ENCODE results near the gene ZNF680. TPM values are rescaled to one million over a fixed set of nuclear protein-coding genes. Genes with fewer than 3 reads are reported as not detected.

ZNF680 gene
- total RNA-seq, 2 donors from 2014 or later = 9.6 to 21.5 TPM

DNA sequence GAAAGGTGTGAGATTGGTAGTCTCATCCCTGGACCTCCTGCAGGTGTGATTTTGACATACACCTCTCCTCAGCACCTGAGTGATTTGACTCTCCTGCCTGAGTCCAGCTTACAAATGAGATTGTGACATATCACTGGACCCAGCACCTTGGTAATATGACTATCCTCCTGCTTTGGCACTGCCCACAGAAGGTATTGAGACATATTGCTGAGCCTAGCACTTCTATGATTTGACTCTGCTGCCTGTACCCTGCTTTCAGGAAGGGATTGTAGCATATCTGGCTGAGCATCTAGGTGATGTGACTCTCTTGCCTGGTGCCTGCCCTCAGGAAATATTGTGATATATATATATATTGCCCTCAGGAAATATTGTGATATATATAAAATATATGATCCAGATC, 43.5 kb upstream of the ZNF680 start:
- TF ChIP-seq, protein P1, sequence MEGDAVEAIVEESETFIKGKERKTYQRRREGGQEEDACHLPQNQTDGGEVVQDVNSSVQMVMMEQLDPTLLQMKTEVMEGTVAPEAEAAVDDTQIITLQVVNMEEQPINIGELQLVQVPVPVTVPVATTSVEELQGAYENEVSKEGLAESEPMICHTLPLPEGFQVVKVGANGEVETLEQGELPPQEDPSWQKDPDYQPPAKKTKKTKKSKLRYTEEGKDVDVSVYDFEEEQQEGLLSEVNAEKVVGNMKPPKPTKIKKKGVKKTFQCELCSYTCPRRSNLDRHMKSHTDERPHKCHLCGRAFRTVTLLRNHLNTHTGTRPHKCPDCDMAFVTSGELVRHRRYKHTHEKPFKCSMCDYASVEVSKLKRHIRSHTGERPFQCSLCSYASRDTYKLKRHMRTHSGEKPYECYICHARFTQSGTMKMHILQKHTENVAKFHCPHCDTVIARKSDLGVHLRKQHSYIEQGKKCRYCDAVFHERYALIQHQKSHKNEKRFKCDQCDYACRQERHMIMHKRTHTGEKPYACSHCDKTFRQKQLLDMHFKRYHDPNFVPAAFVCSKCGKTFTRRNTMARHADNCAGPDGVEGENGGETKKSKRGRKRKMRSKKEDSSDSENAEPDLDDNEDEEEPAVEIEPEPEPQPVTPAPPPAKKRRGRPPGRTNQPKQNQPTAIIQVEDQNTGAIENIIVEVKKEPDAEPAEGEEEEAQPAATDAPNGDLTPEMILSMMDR (IDR thresholded peaks at IDR 0.05) = no peak

DNA sequence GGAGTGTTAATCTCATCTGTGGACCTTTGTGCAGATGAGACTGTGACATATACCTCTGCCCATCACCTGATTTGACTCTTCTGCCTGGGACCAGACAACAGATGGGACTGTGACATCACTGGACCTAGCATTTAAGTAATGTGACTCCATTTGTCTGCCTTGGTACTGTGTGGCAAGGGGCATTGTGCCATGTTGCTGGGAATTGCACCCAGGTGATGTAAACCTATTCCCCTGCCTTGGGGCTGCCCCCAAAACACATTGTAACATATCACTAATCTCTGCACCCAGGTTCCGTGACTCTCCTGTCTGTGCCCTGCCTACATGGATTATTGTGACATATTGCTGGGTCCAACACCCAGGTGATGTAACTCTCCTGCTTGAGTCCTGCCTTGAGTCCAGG, 40.4 kb upstream of the ZNF680 start:
- Histone ChIP-seq H3K36me3 (no peaks in the 10 kb centered on the region), H3K4me3 (no peak overlapping the region), H3K27ac (no peak overlapping the region), H3K4me1 (no peaks in the 10 kb centered on the region), H3K27me3 (no peaks in the 10 kb centered on the region), H3K9me3 (no peaks in the 10 kb centered on the region)
- TF ChIP-seq, protein P1 (IDR thresholded peaks at IDR 0.05) = no peak
- no peak for DNase-seq (ENCODE audit: low spot score)

More for the DNA sequence above, 43.5 kb upstream of the ZNF680 start:
- H3K4me3 ChIP-seq = no peak overlapping the region
- H3K27ac ChIP-seq = no peak overlapping the region
- H3K4me1 ChIP-seq = no peaks in the 10 kb centered on the region
- H3K36me3 ChIP-seq = no peaks in the 10 kb centered on the region
- no peaks in the 10 kb centered on the region for H3K9me3 ChIP-seq
- DNase-seq (ENCODE audit: low spot score) = no peak
- H3K27me3 ChIP-seq = no peaks in the 10 kb centered on the region

DNA sequence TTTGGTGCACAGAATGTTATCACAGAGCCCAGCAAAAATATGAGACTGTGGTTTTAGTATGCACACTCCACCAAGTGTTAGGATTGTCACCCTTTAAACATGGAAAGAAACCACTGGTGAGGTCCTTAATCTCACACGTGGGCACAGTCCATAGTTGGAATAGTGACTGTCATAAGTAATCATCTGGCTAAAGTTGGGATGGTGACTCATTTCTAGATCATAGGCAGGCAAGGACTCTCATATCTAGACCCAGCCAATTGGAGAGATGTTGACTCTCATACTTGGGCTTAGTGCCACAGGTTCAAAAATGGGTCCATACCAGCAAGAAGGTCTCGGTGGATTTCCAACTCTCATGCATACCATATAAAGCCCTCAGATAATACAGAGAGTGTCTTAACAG, 39.6 kb upstream of the ZNF680 start:
- Histone ChIP-seq H3K36me3 (no peaks in the 10 kb centered on the region), H3K9me3 (no peaks in the 10 kb centered on the region), H3K4me3 (no peak overlapping the region), H3K4me1 (no peaks in the 10 kb centered on the region), H3K27me3 (no peaks in the 10 kb centered on the region), H3K27ac (no peak overlapping the region)
- DNase-seq (ENCODE audit: low spot score) = no peak
- TF ChIP-seq, protein P1 (IDR thresholded peaks at IDR 0.05) = no peak

DNA sequence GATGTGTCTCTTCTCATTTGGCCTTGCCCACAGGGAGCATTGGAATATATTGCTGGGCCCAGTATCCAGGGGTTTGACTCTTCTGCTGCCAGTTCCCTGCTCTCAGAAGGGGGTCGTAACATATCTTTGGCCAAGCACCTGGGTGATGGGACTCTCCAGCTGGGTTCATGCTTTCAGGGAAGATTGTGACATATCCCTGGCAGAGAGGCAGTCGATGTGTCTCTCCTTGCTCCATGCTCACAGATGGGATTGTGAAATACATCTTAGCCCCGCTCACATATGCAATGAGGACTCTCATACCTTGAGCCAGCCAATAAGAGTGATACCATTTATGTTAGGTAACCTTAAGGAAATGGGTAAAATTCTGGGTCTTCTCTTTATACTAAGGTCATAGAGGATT, 39.2 kb upstream of the ZNF680 start:
- no peak overlapping the region for H3K4me3 ChIP-seq
- H3K36me3 ChIP-seq = no peaks in the 10 kb centered on the region
- no peaks in the 10 kb centered on the region for H3K27me3 ChIP-seq
- TF ChIP-seq, protein P1 (IDR thresholded peaks at IDR 0.05) = no peak
- no peak overlapping the region for H3K27ac ChIP-seq
- no peak for DNase-seq (ENCODE audit: low spot score)
- H3K9me3 ChIP-seq = no peaks in the 10 kb centered on the region
- no peaks in the 10 kb centered on the region for H3K4me1 ChIP-seq

DNA sequence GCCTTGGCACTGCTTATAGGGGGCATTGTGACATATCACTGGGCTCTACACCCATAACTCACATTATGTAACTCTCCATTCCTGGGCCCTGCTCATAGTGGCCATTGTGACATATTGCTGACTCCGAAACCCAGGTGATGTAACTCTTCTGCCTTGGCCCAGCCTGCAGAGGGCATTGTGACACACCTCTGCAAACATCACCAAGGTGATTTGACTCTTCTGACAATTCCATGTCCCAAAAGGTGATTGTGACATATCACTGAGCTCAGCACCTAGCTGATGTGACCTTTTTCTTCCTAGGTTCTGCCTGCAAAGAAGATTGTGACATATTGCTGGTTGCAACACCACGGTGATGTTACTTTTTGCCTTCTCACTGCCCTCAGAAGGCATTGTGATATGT, 36.5 kb upstream of the ZNF680 start:
- Histone ChIP-seq H3K4me3 (no peak overlapping the region), H3K9me3 (no peaks in the 10 kb centered on the region), H3K27me3 (no peaks in the 10 kb centered on the region), H3K4me1 (no peaks in the 10 kb centered on the region), H3K36me3 (no peaks in the 10 kb centered on the region), H3K27ac (no peak overlapping the region)
- TF ChIP-seq, protein P1 (IDR thresholded peaks at IDR 0.05) = no peak
- no peak for DNase-seq (ENCODE audit: low spot score)

DNA sequence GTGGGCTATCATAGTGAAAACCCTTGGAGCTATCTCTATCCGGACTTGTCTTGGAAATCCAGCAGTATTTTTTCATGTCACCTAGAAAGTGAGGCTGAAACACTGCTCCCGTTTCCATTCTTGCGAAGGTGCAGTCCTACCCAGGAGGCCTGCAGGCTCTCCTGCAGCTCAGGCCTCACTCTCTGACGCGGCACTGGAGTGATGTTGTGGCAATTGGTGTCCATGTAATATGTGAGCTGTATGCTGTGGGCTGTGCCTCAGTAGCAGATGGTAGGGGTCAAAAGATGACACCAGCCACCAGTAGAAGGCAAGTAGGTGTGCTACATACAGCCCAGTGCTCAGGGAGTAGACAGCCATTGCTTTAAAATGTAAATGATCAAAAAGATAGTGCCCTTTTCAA, 28.1 kb upstream of the ZNF680 start:
- Histone ChIP-seq H3K4me1 (no peaks in the 10 kb centered on the region), H3K4me3 (no peak overlapping the region), H3K27me3 (no peaks in the 10 kb centered on the region), H3K27ac (no peak overlapping the region), H3K9me3 (no peaks in the 10 kb centered on the region), H3K36me3 (no peaks in the 10 kb centered on the region)
- TF ChIP-seq, protein P1 (IDR thresholded peaks at IDR 0.05) = no peak
- DNase-seq (ENCODE audit: low spot score) = no peak
